ENCODE measurements around the gene TICRR. TPM values are rescaled to one million over a fixed set of nuclear protein-coding genes. Genes with fewer than 3 reads are reported as not detected.

The TICRR gene
- total RNA-seq, 6 experiments from 2014 or later, result 3.0 to 6.0 (median 5.0) TPM

DNA sequence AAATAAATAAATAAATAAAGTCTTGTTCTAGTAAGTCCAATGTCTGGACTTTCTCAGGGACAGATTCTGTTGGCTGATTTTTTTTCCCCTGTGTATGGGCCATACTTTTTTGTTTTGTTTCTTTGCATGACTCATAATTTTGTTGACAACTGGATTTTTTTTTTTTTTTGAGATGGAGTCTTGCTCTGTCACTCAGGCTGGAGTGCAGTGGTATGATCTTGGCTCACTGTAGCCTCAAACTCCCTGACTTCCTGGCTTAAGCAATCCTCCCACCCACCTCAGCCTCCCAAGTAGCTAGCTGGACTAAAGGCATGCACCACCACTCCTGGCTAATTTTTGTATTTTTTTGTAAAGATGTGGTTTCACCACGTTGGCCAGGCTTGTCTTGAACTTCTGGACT, 38.9 kb downstream of the TICRR start:
- DNase-seq, result no peak
- TF ChIP-seq, protein P1, sequence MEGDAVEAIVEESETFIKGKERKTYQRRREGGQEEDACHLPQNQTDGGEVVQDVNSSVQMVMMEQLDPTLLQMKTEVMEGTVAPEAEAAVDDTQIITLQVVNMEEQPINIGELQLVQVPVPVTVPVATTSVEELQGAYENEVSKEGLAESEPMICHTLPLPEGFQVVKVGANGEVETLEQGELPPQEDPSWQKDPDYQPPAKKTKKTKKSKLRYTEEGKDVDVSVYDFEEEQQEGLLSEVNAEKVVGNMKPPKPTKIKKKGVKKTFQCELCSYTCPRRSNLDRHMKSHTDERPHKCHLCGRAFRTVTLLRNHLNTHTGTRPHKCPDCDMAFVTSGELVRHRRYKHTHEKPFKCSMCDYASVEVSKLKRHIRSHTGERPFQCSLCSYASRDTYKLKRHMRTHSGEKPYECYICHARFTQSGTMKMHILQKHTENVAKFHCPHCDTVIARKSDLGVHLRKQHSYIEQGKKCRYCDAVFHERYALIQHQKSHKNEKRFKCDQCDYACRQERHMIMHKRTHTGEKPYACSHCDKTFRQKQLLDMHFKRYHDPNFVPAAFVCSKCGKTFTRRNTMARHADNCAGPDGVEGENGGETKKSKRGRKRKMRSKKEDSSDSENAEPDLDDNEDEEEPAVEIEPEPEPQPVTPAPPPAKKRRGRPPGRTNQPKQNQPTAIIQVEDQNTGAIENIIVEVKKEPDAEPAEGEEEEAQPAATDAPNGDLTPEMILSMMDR (IDR thresholded peaks at IDR 0.05), result no peak
- no peak overlapping the region for H3K4me3 Mint-ChIP-seq
- H3K36me3 Mint-ChIP-seq (ENCODE audit: low read depth), result peaks cover 57% of the 10 kb centered on the region
- H3K27ac Mint-ChIP-seq, result no peak overlapping the region
- H3K4me1 Mint-ChIP-seq (ENCODE audit: low read depth), result no peaks in the 10 kb centered on the region
- H3K9me3 Mint-ChIP-seq, result peaks cover 14% of the 10 kb centered on the region; the same call in 1 of the 2 replicates
- no peaks in the 10 kb centered on the region for H3K27me3 Mint-ChIP-seq (ENCODE audit: insufficient read depth)

DNA sequence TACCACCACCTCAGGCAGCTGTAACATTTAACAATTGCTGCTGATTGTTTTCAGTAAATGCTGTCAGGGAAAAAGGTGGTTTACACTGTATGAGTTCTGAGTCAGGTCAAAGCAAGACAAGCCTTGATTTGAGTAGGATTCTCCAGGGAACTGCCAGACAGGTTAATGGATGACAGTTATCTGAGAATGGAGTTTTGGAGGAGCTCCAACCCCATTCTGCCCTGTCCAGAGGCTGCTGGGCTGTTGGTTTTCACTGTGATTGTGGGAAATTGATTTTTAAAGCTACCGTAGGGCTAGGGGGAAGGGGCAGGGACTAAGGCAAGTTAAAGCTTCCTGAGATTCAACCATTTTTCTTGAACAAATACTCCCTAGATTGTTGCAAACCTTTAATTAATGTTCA, 39.9 kb downstream of the TICRR start:
- Mint-ChIP-seq H3K27me3 (ENCODE audit: insufficient read depth) (peaks cover 4% of the 10 kb centered on the region; the same call in 1 of the 2 replicates), H3K4me3 (no peak overlapping the region), H3K4me1 (ENCODE audit: low read depth) (no peaks in the 10 kb centered on the region), H3K27ac (no peak overlapping the region), H3K36me3 (ENCODE audit: low read depth) (peaks cover 50% of the 10 kb centered on the region), H3K9me3 (peaks cover 14% of the 10 kb centered on the region; the same call in 1 of the 2 replicates)
- TF ChIP-seq, protein P1 (IDR thresholded peaks at IDR 0.05), result no peak
- DNase-seq, result no peak

DNA sequence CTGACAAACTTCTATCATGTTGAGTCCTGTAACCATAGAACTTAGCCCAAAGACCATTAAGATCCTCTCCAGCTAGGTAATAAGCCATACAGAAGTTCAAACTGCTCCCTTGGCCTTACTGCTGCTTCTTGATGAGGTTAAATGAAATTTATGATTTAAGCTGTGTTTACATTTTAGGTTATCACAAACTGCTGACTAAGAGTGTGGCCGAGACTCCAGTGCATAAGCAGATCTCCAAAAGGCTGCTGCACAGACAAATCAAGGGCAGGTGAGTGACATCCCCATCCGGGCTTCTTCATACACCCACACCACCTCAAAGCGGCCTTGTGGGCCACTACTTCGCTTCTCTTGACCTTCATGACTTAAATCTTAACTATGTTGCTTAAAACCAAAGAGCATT, 41.0 kb downstream of the TICRR start:
- TF ChIP-seq, protein P1 (IDR thresholded peaks at IDR 0.05), result no peak
- H3K27me3 Mint-ChIP-seq (ENCODE audit: insufficient read depth), result peaks cover 6% of the 10 kb centered on the region; the same call in 1 of the 2 replicates
- no peak for DNase-seq
- H3K27ac Mint-ChIP-seq, result no peak overlapping the region
- no peak overlapping the region for H3K4me3 Mint-ChIP-seq
- H3K4me1 Mint-ChIP-seq (ENCODE audit: low read depth), result no peaks in the 10 kb centered on the region
- H3K36me3 Mint-ChIP-seq (ENCODE audit: low read depth), result peaks cover 41% of the 10 kb centered on the region
- peaks cover 13% of the 10 kb centered on the region; the same call in 1 of the 2 replicates for H3K9me3 Mint-ChIP-seq

DNA sequence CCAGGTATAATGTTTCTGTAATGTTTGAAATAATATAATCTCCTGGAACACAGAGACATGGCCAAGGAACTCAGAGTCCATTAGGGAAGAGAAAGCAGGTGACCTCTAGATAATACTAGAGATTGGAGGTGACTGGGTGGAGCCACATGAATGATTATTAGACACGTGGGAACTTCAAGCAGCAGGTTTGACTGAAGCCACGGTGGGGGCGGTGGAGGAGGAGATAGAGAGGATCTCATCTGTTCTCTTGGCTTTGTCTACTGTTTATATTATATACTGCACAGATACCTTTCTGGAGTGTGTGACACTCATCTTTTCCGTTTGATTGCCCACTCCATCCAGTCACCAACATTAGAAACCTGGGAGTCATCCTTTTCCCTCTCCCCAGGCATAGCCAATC, 46.3 kb downstream of the TICRR start:
- Mint-ChIP-seq H3K36me3 (ENCODE audit: low read depth) (peaks cover 48% of the 10 kb centered on the region; the same call in 1 of the 2 replicates), H3K4me1 (ENCODE audit: low read depth) (peaks cover 13% of the 10 kb centered on the region), H3K27ac (0 out of 2 replicates have a peak overlapping the region, but pooled peaks have one; percentile 43), H3K27me3 (ENCODE audit: insufficient read depth) (peaks cover 6% of the 10 kb centered on the region), H3K9me3 (no peaks in the 10 kb centered on the region), H3K4me3 (no peak overlapping the region)
- no peak for DNase-seq
- TF ChIP-seq, protein P1 (IDR thresholded peaks at IDR 0.05), result no peak

DNA sequence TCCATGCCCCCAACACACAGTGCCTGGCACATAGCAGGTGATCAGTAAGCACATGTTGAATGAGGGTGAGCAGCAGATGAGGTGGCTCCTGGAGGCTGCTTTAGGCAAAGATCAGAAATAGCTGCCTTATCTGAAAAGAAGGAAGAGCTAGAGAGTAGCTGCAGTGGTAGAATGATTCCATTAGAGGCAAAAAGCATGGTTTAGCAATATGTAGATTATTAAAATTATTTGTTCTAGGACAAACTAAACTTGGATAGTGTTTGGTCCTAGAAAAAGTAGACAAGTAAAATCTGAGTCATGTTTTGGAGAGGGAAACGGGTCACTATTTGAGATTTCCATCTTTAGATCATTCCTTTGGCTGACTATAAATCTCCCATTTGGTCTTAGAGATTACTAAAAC, 47.9 kb downstream of the TICRR start:
- Mint-ChIP-seq H3K36me3 (ENCODE audit: low read depth) (peaks cover 54% of the 10 kb centered on the region), H3K27me3 (ENCODE audit: insufficient read depth) (peaks cover 6% of the 10 kb centered on the region), H3K4me1 (ENCODE audit: low read depth) (peaks cover 13% of the 10 kb centered on the region), H3K27ac (no peak overlapping the region; the same call in 1 of the 2 replicates), H3K9me3 (no peaks in the 10 kb centered on the region), H3K4me3 (no peak overlapping the region)
- DNase-seq, result no peak
- TF ChIP-seq, protein P1 (IDR thresholded peaks at IDR 0.05), result no peak
